AG20443 (cell line): ENCODE measurements around the gene SIVA1.
"Not testable (repeated sequence)": the region's sequence is repeated elsewhere in the genome, so short reads cannot be mapped to it uniquely, and the experiment has no call there.

ENCODE experiments used
- DNase-seq: peaks from one replicate; pipeline ENCODE4 v3.0.0; 2012; ENCODE audit warnings: low spot score, mixed read lengths

SIVA1 gene

GRCh38 chr14:104734991-104735779 lies 17.8 kb upstream of the SIVA1 start:
- DNase-seq = no peak

GRCh38 chr14:104735830-104736642 lies 16.9 kb upstream of the SIVA1 start:
- DNase-seq = peak; percentile 86

GRCh38 chr14:104738375-104739019 lies 14.4 kb upstream of the SIVA1 start:
- DNase-seq = no peak

- no peak for DNase-seq
Observed at GRCh38 chr14:104739026-104739425, 13.9 kb upstream of the SIVA1 start.

GRCh38 chr14:104739546-104740516 lies 13.1 kb upstream of the SIVA1 start:
- DNase-seq = no peak

GRCh38 chr14:104741108-104741802 lies 11.7 kb upstream of the SIVA1 start:
- DNase-seq = no peak

- no peak for DNase-seq
Observed at GRCh38 chr14:104741803-104742251, 11.1 kb upstream of the SIVA1 start.

GRCh38 chr14:104742586-104743455 lies 10.1 kb upstream of the SIVA1 start:
- no peak for DNase-seq

- no peak for DNase-seq
Observed at GRCh38 chr14:104743461-104744380, 9.2 kb upstream of the SIVA1 start.

- DNase-seq = no peak
Observed at GRCh38 chr14:104744484-104744883, 8.5 kb upstream of the SIVA1 start.

GRCh38 chr14:104745431-104745830 lies 7.5 kb upstream of the SIVA1 start:
- DNase-seq = no peak

GRCh38 chr14:104746071-104746545 lies 6.8 kb upstream of the SIVA1 start:
- DNase-seq = no peak

GRCh38 chr14:104746934-104747481 lies 5.9 kb upstream of the SIVA1 start:
- DNase-seq = no peak

- DNase-seq = no peak
Observed at GRCh38 chr14:104747876-104748275, 5.1 kb upstream of the SIVA1 start.

- peak; percentile 67 for DNase-seq
Observed at GRCh38 chr14:104749111-104749649, 3.8 kb upstream of the SIVA1 start.

- DNase-seq = peak; percentile 43
Observed at GRCh38 chr14:104750056-104750752, 2.7 kb upstream of the SIVA1 start.

- DNase-seq = not testable (repeated sequence)
Observed at GRCh38 chr14:104750753-104751057, 2.2 kb upstream of the SIVA1 start.
